CD14-positive monocyte (primary cell): ENCODE measurements around the gene PGM2. TPM values are rescaled to one million over a fixed set of nuclear protein-coding genes. Genes with fewer than 3 reads are reported as not detected.

Source experiments
- DNase-seq, 3 donors: peaks; one replicate each; pipeline ENCODE4 v3.0.0-alpha.2; 2011 to 2022
- H2AFZ ChIP-seq: 2 replicates; pipeline ENCODE4 v1.6.0; 2012; ENCODE audit warnings: mild to moderate bottlenecking, low read depth, low read length, inconsistent platforms; ENCODE audit not compliant: insufficient read depth, poor library complexity, severe bottlenecking
- H3K27ac ChIP-seq, 2 donors: 1 replicate in 1 of 2; 2 replicates in 1 of 2; pipeline ENCODE4 v1.5.1; 2012 to 2013; ENCODE audit warnings: low read length in 2 of 2, control low read depth in 1 of 2, inconsistent platforms in 1 of 2, low read depth in 1 of 2, mild to moderate bottlenecking in 1 of 2
- H3K27me3 ChIP-seq, 2 donors: one replicate each; pipeline versions ENCODE4 v1.6.0 to v1.6.1; 2011 to 2013; ENCODE audit warnings: low read length in 2 of 2; ENCODE audit not compliant: control insufficient read depth in 2 of 2, insufficient read depth in 2 of 2
- H3K36me3 ChIP-seq, 2 donors: replicated peaks in 1 of 2; 1 replicate in 1 of 2; 2 replicates in 1 of 2; pipeline versions ENCODE4 v1.5.1 to v1.6.1; 2012 to 2013; ENCODE audit warnings: low read length in 2 of 2, control low read depth in 1 of 2, inconsistent platforms in 1 of 2, mild to moderate bottlenecking in 1 of 2; ENCODE audit not compliant: insufficient read depth in 2 of 2, control insufficient read depth in 1 of 2
- H3K4me1 ChIP-seq, 2 donors: 1 replicate in 1 of 2; 2 replicates in 1 of 2; pipeline versions ENCODE4 v1.5.1 to v1.6.1; 2012 to 2013; ENCODE audit warnings: low read length in 2 of 2, control low read depth in 1 of 2, inconsistent platforms in 1 of 2, mild to moderate bottlenecking in 1 of 2, moderate library complexity in 1 of 2; ENCODE audit not compliant: insufficient read depth in 2 of 2, control insufficient read depth in 1 of 2
- H3K4me2 ChIP-seq: replicated peaks from 2 replicates; pipeline ENCODE3; 2012; ENCODE audit warnings: low read length, moderate library complexity, mild to moderate bottlenecking; ENCODE audit not compliant: poor library complexity, severe bottlenecking; ENCODE audit errors: extremely low read depth
- H3K4me3 ChIP-seq, 3 experiments: fragments of 200-600 bp in 1 of 3; sonication (generic) in 1 of 3; replicated peaks in 1 of 3; 1 replicate in 2 of 3; 2 replicates in 1 of 3; pipeline ENCODE4 v1.5.1; 2011 to 2013; ENCODE audit warnings: low read length in 3 of 3, mild to moderate bottlenecking in 3 of 3, control low read depth in 2 of 3, low read depth in 2 of 3, inconsistent platforms in 1 of 3, moderate library complexity in 1 of 3
- H3K79me2 ChIP-seq: 2 replicates; pipeline ENCODE4 v1.6.0; 2012; ENCODE audit warnings: mild to moderate bottlenecking, control low read depth, inconsistent platforms, low read length, moderate library complexity; ENCODE audit not compliant: insufficient read depth
- H3K9ac ChIP-seq: 2 replicates; pipeline ENCODE4 v1.6.0; 2017; ENCODE audit warnings: low read length, mild to moderate bottlenecking; ENCODE audit not compliant: insufficient read depth, poor library complexity, severe bottlenecking
- H3K9me3 ChIP-seq, 2 donors: replicated peaks in 1 of 2; 1 replicate in 1 of 2; 2 replicates in 1 of 2; pipeline versions ENCODE4 v1.5.1 to v1.6.1; 2012 to 2013; ENCODE audit warnings: low read length in 2 of 2, control low read depth in 1 of 2; ENCODE audit not compliant: control insufficient read depth in 1 of 2, insufficient read depth in 1 of 2
- H4K20me1 ChIP-seq: 2 replicates; pipeline ENCODE4 v1.6.0; 2012; ENCODE audit warnings: mild to moderate bottlenecking, low read length, control low read depth, moderate library complexity; ENCODE audit not compliant: insufficient read depth
- H3K27ac Mint-ChIP-seq, 7 donors: one replicate each; pipeline ENCODE4 v1.8.0; 2020; ENCODE audit warnings: mild to moderate bottlenecking in 7 of 7, mixed read lengths in 7 of 7, moderate library complexity in 6 of 7, inconsistent platforms in 2 of 7
- H3K27me3 Mint-ChIP-seq, 3 donors: one replicate each; pipeline ENCODE4 v1.8.0; 2021 to 2022; ENCODE audit warnings: low read depth in 3 of 3, mild to moderate bottlenecking in 3 of 3, mixed read lengths in 3 of 3, moderate library complexity in 3 of 3, inconsistent platforms in 1 of 3
- H3K36me3 Mint-ChIP-seq, 2 donors: one replicate each; pipeline ENCODE4 v1.8.0; 2020; ENCODE audit warnings: mixed read lengths in 2 of 2, inconsistent platforms in 1 of 2, mild to moderate bottlenecking in 1 of 2
- H3K4me1 Mint-ChIP-seq: one replicate; pipeline ENCODE4 v1.8.0; 2020; ENCODE audit warnings: mild to moderate bottlenecking, mixed read lengths
- H3K4me3 Mint-ChIP-seq, 2 donors: one replicate each; pipeline ENCODE4 v1.8.0; 2020; ENCODE audit warnings: mild to moderate bottlenecking in 2 of 2, mixed read lengths in 2 of 2, moderate library complexity in 1 of 2
- H3K9me3 Mint-ChIP-seq, 7 donors: one replicate each; pipeline ENCODE4 v1.8.0; 2020 to 2022; ENCODE audit warnings: mixed read lengths in 7 of 7, mild to moderate bottlenecking in 6 of 7, moderate library complexity in 6 of 7, inconsistent platforms in 2 of 7
- CTCF ChIP-seq: fragments of 200-600 bp; IDR thresholded peaks from one replicate; pipeline ENCODE4 v1.8.0; 2022; ENCODE audit warnings: antibody characterized with exemption, mild to moderate bottlenecking
- WGBS: methylation state at CpG from one replicate; pipeline ENCODE4 v1.1.5; 2013; ENCODE audit warnings: missing lambda C conversion rate; ENCODE audit not compliant: insufficient coverage; 5-methylcytosine and 5-hydroxymethylcytosine counted together
- intact Hi-C, 2 donors: fragments of 100-400 bp; cut with micrococcal nuclease; formaldehyde crosslinking; loops; one replicate each; pipeline versions ENCODE4 v1.15.0 to v1.15.1; 2023
- polyA plus RNA-seq, 3 donors: library from polyadenylated mRNA; depleted of rRNA in 1 of 3; unstranded in 2 of 3; stranded (reverse) in 1 of 3; fragments of 300-500 nt in 2 of 3; fragments of >200 nt in 1 of 3; fragmentation: Illumina TruSeq in 2 of 3; gene quantifications; 1 replicate in 2 of 3; 2 replicates in 1 of 3; pipeline ENCODE4 v1.2.3, GENCODE V29; 2012 to 2021

PGM2 gene
- polyA plus RNA-seq, 3 donors, result 17.8 to 48.6 (median 46.2) TPM

- H3K27ac Mint-ChIP-seq, result no peak overlapping the region
Measured at GRCh38 chr4:37802068-37802666, 24.3 kb upstream of the PGM2 start.

DNA sequence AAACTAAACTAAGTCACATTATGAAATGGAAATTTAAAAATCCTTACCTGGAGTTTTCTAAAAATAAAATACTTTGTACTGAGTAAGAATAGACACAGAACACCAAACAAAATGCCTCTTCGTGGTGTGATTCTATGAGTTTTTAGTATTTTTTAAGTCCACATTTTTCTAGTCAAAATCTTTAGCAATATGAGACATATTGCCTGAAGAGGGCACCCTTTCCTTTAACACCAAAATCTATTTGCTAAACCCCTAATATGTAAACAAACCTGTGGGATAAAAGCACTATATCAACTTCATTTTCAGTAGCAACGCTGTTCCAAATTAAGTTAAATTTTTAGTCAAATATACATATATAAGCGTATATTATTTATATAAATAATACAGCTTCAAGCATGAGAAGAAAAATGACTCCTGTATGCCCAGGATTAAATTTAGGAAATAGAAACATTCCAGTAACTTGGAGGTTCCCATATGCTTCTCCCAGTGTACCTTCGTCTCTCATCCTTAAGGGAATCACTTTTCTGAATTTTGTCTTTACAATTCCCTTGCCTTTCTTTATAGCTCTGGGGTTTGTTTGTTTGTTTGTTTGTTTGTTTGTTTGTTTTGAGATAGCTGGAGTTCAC lies 23.0 kb upstream of the PGM2 start:
- H3K4me1 ChIP-seq, result no peaks in the 10 kb centered on the region
- H3K9me3 ChIP-seq, result no peaks in the 10 kb centered on the region
- H3K27ac Mint-ChIP-seq, result no peak overlapping the region
- intact Hi-C loops, result loop anchor here (2.0 kb wide), 2 partner anchors 231 to 233 kb away; no protein-coding TSS in a partner anchor
- no peak overlapping the region for H2AFZ ChIP-seq
- no peaks in the 10 kb centered on the region for H3K36me3 Mint-ChIP-seq
- no peaks in the 10 kb centered on the region for H3K36me3 ChIP-seq
- H3K4me3 Mint-ChIP-seq, result no peak overlapping the region
- TF ChIP-seq CTCF, result peak; percentile 75
- H3K79me2 ChIP-seq, result no peaks in the 10 kb centered on the region
- H3K9me3 Mint-ChIP-seq, result peaks cover 0 to 6% (median 0%) of the 10 kb centered on the region in 7 donors
- peak; percentile 33 to 65 (median 50) for DNase-seq
- no peak overlapping the region for H3K4me3 ChIP-seq
- peaks cover 5% of the 10 kb centered on the region for H3K4me1 Mint-ChIP-seq
- H3K27ac ChIP-seq, result no peak overlapping the region
- H3K4me2 ChIP-seq, result no peak overlapping the region
- no peak overlapping the region for H3K9ac ChIP-seq
- H4K20me1 ChIP-seq, result no peaks in the 10 kb centered on the region
- H3K27me3 ChIP-seq, result no peaks in the 10 kb centered on the region
- WGBS, result no CpG with 5 or more reads among the region's 4 CpGs
- peaks cover 0 to 1% (median 1%) of the 10 kb centered on the region in 3 donors for H3K27me3 Mint-ChIP-seq

More at GRCh38 chr4:37802068-37802666, 24.3 kb upstream of the PGM2 start:
- no peak overlapping the region for H3K4me3 Mint-ChIP-seq
- Histone ChIP-seq H3K27me3 (no peaks in the 10 kb centered on the region), H2AFZ (no peak overlapping the region), H3K79me2 (no peaks in the 10 kb centered on the region), H3K27ac (no peak overlapping the region), H3K4me3 (no peak overlapping the region), H4K20me1 (no peaks in the 10 kb centered on the region), H3K4me2 (no peak overlapping the region), H3K4me1 (peaks cover 7 to 8% of the 10 kb centered on the region in 2 donors), H3K9ac (no peak overlapping the region), H3K9me3 (no peaks in the 10 kb centered on the region), H3K36me3 (no peaks in the 10 kb centered on the region)
- H3K36me3 Mint-ChIP-seq, result no peaks in the 10 kb centered on the region
- TF ChIP-seq CTCF, result no peak
- no peak for DNase-seq
- peaks cover 13% of the 10 kb centered on the region for H3K4me1 Mint-ChIP-seq
- no CpG with 5 or more reads among the region's 4 CpGs for WGBS
- peaks cover 0 to 1% (median 0%) of the 10 kb centered on the region in 3 donors for H3K27me3 Mint-ChIP-seq
- intact Hi-C loops, result loop anchor here (2.0 kb wide), 2 partner anchors 233 to 235 kb away; no protein-coding TSS in a partner anchor
- peaks cover 0 to 7% (median 0%) of the 10 kb centered on the region in 7 donors for H3K9me3 Mint-ChIP-seq
